PC-3 (cell line): ENCODE measurements around the gene LGI2. TPM values are rescaled to one million over a fixed set of nuclear protein-coding genes. Genes with fewer than 3 reads are reported as not detected.

Source experiments
- ATAC-seq: fragments of 200-7000 bp; cut with Tn5 transposase; 2 replicates; pipeline ENCODE4 v1.9.1; 2020; ENCODE audit warnings: mild to moderate bottlenecking, moderate library complexity
- BruUV-seq: library from RNA; stranded (reverse); fragments of 400-500 nt; replicated peaks from 2 replicates; lab custom pipeline; 2021; lab: Mats Ljungman, UMichigan
- CTCF ChIA-PET: fragments of 300-600 bp; sonication (Branson Sonifier 250); formaldehyde crosslinking; loops from one replicate; lab custom pipeline; 2022; ENCODE audit warnings: antibody characterized with exemption; lab: Charles Lee
- POLR2A ChIA-PET: fragments of 300-600 bp; sonication (Branson Sonifier 250); formaldehyde crosslinking; loops from one replicate; lab custom pipeline; 2022; ENCODE audit warnings: antibody characterized with exemption; ENCODE audit not compliant: unreplicated experiment; lab: Charles Lee
- DNase-seq: peaks from one replicate; pipeline ENCODE4 v3.0.0-alpha.2; 2015
- H2AFZ ChIP-seq: fragments of 300-600 bp; sonication (generic); 2 replicates; pipeline ENCODE4 v1.6.0; 2016; ENCODE audit warnings: antibody characterized with exemption, low read length
- H3F3A ChIP-seq: fragments of 300-600 bp; sonication (generic); one replicate; pipeline ENCODE4 v1.6.0; 2017; ENCODE audit warnings: antibody characterized with exemption, low read length, control low read depth, mild to moderate bottlenecking; ENCODE audit not compliant: unreplicated experiment
- H3K27ac ChIP-seq: fragments of 300-600 bp; sonication (generic); 2 replicates; pipeline ENCODE4 v1.5.1; 2016; ENCODE audit warnings: mild to moderate bottlenecking, low read length
- H3K27me3 ChIP-seq: fragments of 300-600 bp; sonication (generic); 2 replicates; pipeline ENCODE4 v1.6.1; 2016; ENCODE audit warnings: low read length, mixed read lengths
- H3K36me3 ChIP-seq: fragments of 300-600 bp; sonication (generic); 2 replicates; pipeline ENCODE4 v1.6.1; 2016; ENCODE audit warnings: low read depth, mixed run types, low read length, mixed read lengths
- H3K4me1 ChIP-seq: fragments of 300-600 bp; sonication (generic); 2 replicates; pipeline ENCODE4 v1.5.1; 2016; ENCODE audit warnings: low read length; ENCODE audit not compliant: insufficient read depth
- H3K4me2 ChIP-seq: fragments of 300-600 bp; sonication (generic); 2 replicates; pipeline ENCODE4 v1.6.0; 2016; ENCODE audit warnings: low read length
- H3K4me3 ChIP-seq: fragments of 300-600 bp; sonication (generic); 2 replicates; pipeline ENCODE4 v1.5.1; 2016; ENCODE audit warnings: mild to moderate bottlenecking, low read length, mixed read lengths
- H3K79me2 ChIP-seq: fragments of 300-600 bp; sonication (generic); 2 replicates; pipeline ENCODE4 v1.6.1; 2017; ENCODE audit warnings: low read length, mixed read lengths
- H3K9ac ChIP-seq: fragments of 300-600 bp; sonication (generic); 2 replicates; pipeline ENCODE4 v1.6.0; 2016; ENCODE audit warnings: mild to moderate bottlenecking, low read length
- H3K9me2 ChIP-seq: fragments of 300-600 bp; sonication (generic); replicated peaks from 2 replicates; pipeline ENCODE4 v1.6.1; 2016; ENCODE audit warnings: mixed run types, low read length, mixed read lengths
- H3K9me3 ChIP-seq: fragments of 300-600 bp; sonication (generic); 2 replicates; pipeline ENCODE4 v1.6.1; 2016; ENCODE audit warnings: low read length, mixed read lengths
- H4K20me1 ChIP-seq: fragments of 300-600 bp; sonication (generic); 2 replicates; pipeline ENCODE4 v1.6.1; 2016; ENCODE audit warnings: low read length, mixed read lengths
- EZH2 ChIP-seq: fragments of 300-600 bp; sonication (generic); IDR thresholded peaks from one replicate; pipeline ENCODE4 v1.6.1; 2017; ENCODE audit warnings: antibody characterized with exemption, mild to moderate bottlenecking, low read length; ENCODE audit not compliant: unreplicated experiment
- EZH2phosphoT487 ChIP-seq: fragments of 300-600 bp; sonication (generic); IDR thresholded peaks from 2 replicates; pipeline ENCODE4 v1.6.1; 2018; ENCODE audit warnings: mild to moderate bottlenecking, antibody characterized with exemption, low read length, borderline replicate concordance
- intact Hi-C: fragments of 100-400 bp; cut with micrococcal nuclease; formaldehyde crosslinking; loops from 2 replicates; pipeline ENCODE4 v1.9.0; 2023
- total RNA-seq: library from RNA; depleted of rRNA; stranded (reverse); fragments of >200 nt; gene quantifications from 2 replicates; pipeline ENCODE4 v1.2.3, GENCODE V29; 2014
- TF ChIP-seq, protein P1 (sequence below): fragments of 300-600 bp; sonication (generic); conservative IDR thresholded peaks from 2 replicates; pipeline ENCODE4 v1.5.1; 2017; ENCODE audit warnings: antibody characterized with exemption, low read depth, mild to moderate bottlenecking, low read length

LGI2 gene
- total RNA-seq, 1 experiment from 2014 or later, result 0.18 TPM

DNA sequence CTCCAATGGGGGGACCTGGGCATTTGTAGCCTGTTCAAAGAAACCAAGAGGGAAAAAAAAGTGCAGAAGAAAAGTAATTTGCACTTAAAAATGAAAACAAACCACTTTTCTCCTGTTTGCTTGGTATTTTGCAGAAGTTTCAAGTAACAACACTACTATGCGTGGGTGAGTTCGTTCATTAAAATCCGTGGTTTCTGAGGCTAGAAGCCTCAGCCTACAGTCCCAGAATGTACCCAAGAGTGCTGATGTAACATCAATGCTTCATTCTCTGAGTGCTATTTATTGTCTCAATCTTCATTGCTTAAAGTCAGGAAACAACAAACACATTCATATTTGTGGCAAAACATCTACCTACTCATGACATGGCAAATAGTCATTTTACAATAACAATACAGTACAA lies 29.2 kb downstream of the LGI2 start:
- Histone ChIP-seq H3K9me2 (no peaks in the 10 kb centered on the region), H3K4me1 (no peaks in the 10 kb centered on the region), H3K27me3 (no peaks in the 10 kb centered on the region), H3F3A (no peaks in the 10 kb centered on the region), H2AFZ (no peak overlapping the region), H3K36me3 (no peaks in the 10 kb centered on the region), H3K79me2 (no peaks in the 10 kb centered on the region), H4K20me1 (no peaks in the 10 kb centered on the region), H3K4me2 (no peak overlapping the region), H3K9ac (no peak overlapping the region), H3K9me3 (no peaks in the 10 kb centered on the region), H3K27ac (no peak overlapping the region), H3K4me3 (no peak overlapping the region)
- ATAC-seq (no peak), DNase-seq (no peak)
- ChIA-PET POLR2A (no interaction called here), CTCF (no interaction called here)
- BruUV-seq, result no TSS peak
- intact Hi-C loops, result no loop called here
- TF ChIP-seq, protein P1, sequence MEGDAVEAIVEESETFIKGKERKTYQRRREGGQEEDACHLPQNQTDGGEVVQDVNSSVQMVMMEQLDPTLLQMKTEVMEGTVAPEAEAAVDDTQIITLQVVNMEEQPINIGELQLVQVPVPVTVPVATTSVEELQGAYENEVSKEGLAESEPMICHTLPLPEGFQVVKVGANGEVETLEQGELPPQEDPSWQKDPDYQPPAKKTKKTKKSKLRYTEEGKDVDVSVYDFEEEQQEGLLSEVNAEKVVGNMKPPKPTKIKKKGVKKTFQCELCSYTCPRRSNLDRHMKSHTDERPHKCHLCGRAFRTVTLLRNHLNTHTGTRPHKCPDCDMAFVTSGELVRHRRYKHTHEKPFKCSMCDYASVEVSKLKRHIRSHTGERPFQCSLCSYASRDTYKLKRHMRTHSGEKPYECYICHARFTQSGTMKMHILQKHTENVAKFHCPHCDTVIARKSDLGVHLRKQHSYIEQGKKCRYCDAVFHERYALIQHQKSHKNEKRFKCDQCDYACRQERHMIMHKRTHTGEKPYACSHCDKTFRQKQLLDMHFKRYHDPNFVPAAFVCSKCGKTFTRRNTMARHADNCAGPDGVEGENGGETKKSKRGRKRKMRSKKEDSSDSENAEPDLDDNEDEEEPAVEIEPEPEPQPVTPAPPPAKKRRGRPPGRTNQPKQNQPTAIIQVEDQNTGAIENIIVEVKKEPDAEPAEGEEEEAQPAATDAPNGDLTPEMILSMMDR, result no peak
- TF ChIP-seq EZH2phosphoT487 (no peak), EZH2 (no peak)

DNA sequence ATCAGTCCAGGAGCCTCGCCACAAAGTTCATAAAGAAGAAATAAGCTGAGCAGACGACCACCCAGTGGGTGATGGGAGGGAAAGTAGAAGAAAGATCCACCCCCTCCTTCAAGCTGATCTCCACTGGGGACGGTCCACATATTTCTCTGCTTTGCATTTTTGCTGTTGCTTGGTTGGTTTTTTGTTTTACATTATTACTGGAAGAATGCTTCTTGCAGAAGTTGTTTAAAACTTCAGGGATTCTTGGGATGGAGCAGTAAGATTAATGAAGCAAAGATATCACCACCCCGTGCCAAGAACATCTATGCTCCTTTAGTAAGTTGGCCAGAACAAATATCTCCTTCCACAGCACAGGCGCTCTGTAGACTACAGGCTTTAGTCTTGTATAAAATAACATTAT lies 30.1 kb downstream of the LGI2 start:
- Histone ChIP-seq H3K4me2 (no peak overlapping the region), H3K9me3 (no peaks in the 10 kb centered on the region)
- intact Hi-C loops, result no loop called here

More for the DNA sequence above, 30.1 kb downstream of the LGI2 start:
- no peak for TF ChIP-seq EZH2
- TF ChIP-seq EZH2phosphoT487, result no peak
- TF ChIP-seq, protein P1, result no peak
- no TSS peak for BruUV-seq
- H3F3A ChIP-seq, result no peaks in the 10 kb centered on the region
- DNase-seq, result no peak
- H3K4me1 ChIP-seq, result no peaks in the 10 kb centered on the region
- H3K27me3 ChIP-seq, result no peaks in the 10 kb centered on the region
- H3K79me2 ChIP-seq, result no peaks in the 10 kb centered on the region
- H3K9ac ChIP-seq, result no peak overlapping the region
- no peak overlapping the region for H3K27ac ChIP-seq
- no peaks in the 10 kb centered on the region for H3K9me2 ChIP-seq
- POLR2A ChIA-PET, result no interaction called here
- CTCF ChIA-PET, result no interaction called here
- H3K4me3 ChIP-seq, result no peak overlapping the region
- no peak overlapping the region for H2AFZ ChIP-seq
- ATAC-seq, result no peak
- no peaks in the 10 kb centered on the region for H3K36me3 ChIP-seq
- no peaks in the 10 kb centered on the region for H4K20me1 ChIP-seq
